OCI-LY1 (cell line): ENCODE results near the gene BPIFB4.

Experiments
- H2AFZ ChIP-seq: fragments of 200-600 bp; sonication (generic), shearing (Covaris generic); 2 replicates; pipeline ENCODE4 v1.6.0; 2014; ENCODE audit warnings: antibody characterized with exemption, mild to moderate bottlenecking, low read length
- H3F3A ChIP-seq: fragments of 200-600 bp; sonication (generic), shearing (Covaris generic); 2 replicates; pipeline ENCODE4 v1.6.0; 2014; ENCODE audit warnings: mild to moderate bottlenecking, antibody characterized with exemption, low read length, moderate library complexity; ENCODE audit not compliant: insufficient read depth
- H3K27ac ChIP-seq: fragments of 200-600 bp; sonication (generic); 2 replicates; pipeline ENCODE4 v1.5.1; 2014; ENCODE audit warnings: low read length, mixed run types, mild to moderate bottlenecking, low read depth; ENCODE audit not compliant: poor library complexity, severe bottlenecking
- H3K27me3 ChIP-seq: fragments of 200-600 bp; sonication (generic); 2 replicates; pipeline ENCODE4 v1.6.0; 2014; ENCODE audit warnings: antibody characterized with exemption, mild to moderate bottlenecking, low read length, moderate library complexity; ENCODE audit not compliant: insufficient read depth
- H3K36me3 ChIP-seq: fragments of 200-600 bp; sonication (generic); 2 replicates; pipeline ENCODE4 v1.6.1; 2014; ENCODE audit warnings: mild to moderate bottlenecking, antibody characterized with exemption, low read length, moderate library complexity, mixed read lengths; ENCODE audit not compliant: insufficient read depth
- H3K4me1 ChIP-seq: fragments of 200-600 bp; sonication (generic); 2 replicates; pipeline ENCODE4 v1.5.1; 2014; ENCODE audit warnings: mild to moderate bottlenecking, low read length, moderate library complexity; ENCODE audit not compliant: insufficient read depth, severe bottlenecking
- H3K4me2 ChIP-seq: fragments of 200-600 bp; sonication (generic), shearing (Covaris generic); 2 replicates; pipeline ENCODE4 v1.6.1; 2014; ENCODE audit warnings: low read length
- H3K4me3 ChIP-seq: fragments of 200-600 bp; sonication (generic); 2 replicates; pipeline ENCODE4 v1.5.1; 2014; ENCODE audit warnings: low read length, low read depth, mild to moderate bottlenecking, mixed read lengths; ENCODE audit not compliant: poor library complexity, severe bottlenecking
- H3K79me2 ChIP-seq: fragments of 200-600 bp; shearing (Covaris generic); 2 replicates; pipeline ENCODE4 v1.6.1; 2016; ENCODE audit warnings: mixed run types, low read length, mixed read lengths; ENCODE audit not compliant: insufficient read depth
- H3K9ac ChIP-seq: fragments of 200-600 bp; sonication (generic), shearing (Covaris generic); 2 replicates; pipeline ENCODE4 v1.6.1; 2014; ENCODE audit warnings: mild to moderate bottlenecking, low read length, mixed read lengths
- H3K9me2 ChIP-seq: fragments of 200-600 bp; sonication (generic), shearing (Covaris generic); 2 replicates; pipeline ENCODE4 v1.6.1; 2014; ENCODE audit warnings: low read depth, mild to moderate bottlenecking, low read length, mixed read lengths
- H3K9me3 ChIP-seq: fragments of 200-600 bp; shearing (Covaris generic); 2 replicates; pipeline ENCODE4 v1.6.1; 2014; ENCODE audit warnings: low read length, mixed read lengths
- H4K20me1 ChIP-seq: fragments of 200-600 bp; sonication (generic), shearing (Covaris generic); 2 replicates; pipeline ENCODE4 v1.6.0; 2016; ENCODE audit warnings: mild to moderate bottlenecking, low read length; ENCODE audit not compliant: insufficient read depth
- EZH2 ChIP-seq: fragments of 200-600 bp; sonication (generic), shearing (Covaris generic); IDR thresholded peaks from 2 replicates; pipeline ENCODE4 v1.8.0; 2017; ENCODE audit warnings: borderline replicate concordance, mixed run types, mild to moderate bottlenecking, antibody characterized with exemption, low read length, moderate library complexity, mixed read lengths
- TF ChIP-seq, protein P1 (sequence below): fragments of 200-600 bp; sonication (generic), shearing (Covaris generic); IDR thresholded peaks from 2 replicates; pipeline ENCODE4 v1.5.1; 2017; ENCODE audit warnings: mild to moderate bottlenecking, antibody characterized with exemption, low read length, moderate library complexity, mixed read lengths

Gene BPIFB4

DNA sequence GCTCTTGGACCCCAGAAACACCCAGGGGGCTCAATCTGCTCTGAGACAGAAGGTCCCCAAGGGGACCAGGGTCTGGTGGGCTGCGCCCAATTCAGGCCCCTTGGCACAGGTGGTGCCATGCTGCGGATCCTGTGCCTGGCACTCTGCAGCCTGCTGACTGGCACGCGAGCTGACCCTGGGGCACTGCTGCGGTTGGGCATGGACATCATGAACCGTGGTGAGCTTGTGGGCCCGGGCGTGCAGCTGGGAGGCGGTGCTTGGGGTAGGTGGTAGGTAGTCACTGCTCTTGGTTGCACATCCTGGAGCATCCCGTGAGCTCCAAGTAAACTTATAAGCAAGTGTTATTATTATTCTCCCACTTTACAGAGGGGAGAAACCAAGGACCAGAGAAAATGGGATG, 47.9 kb upstream of the BPIFB4 start, which contains the start of gene BPIFB6:
TSS of gene BPIFB6 (plus strand) at position 118 of the 400 bp plus-strand sequence. CDS start at position 118, 0 bp downstream.
- Histone ChIP-seq H3K4me2 (no peak within 1 kb of the TSS), H2AFZ (no peak within 1 kb of the TSS), H3K4me3 (no peak within 1 kb of the TSS), H3K9me3 (no peaks in the 10 kb centered on the region), H3F3A (no peaks in the 10 kb centered on the region), H4K20me1 (no peaks in the 10 kb centered on the region), H3K36me3 (no peaks in the 10 kb centered on the region), H3K9ac (no peak within 1 kb of the TSS), H3K79me2 (no peaks in the 10 kb centered on the region), H3K4me1 (no peaks in the 10 kb centered on the region), H3K9me2 (no peaks in the 10 kb centered on the region), H3K27ac (no peak within 1 kb of the TSS), H3K27me3 (no peaks in the 10 kb centered on the region; the same call in 1 of the 2 replicates)
- TF ChIP-seq EZH2: no peak
- TF ChIP-seq, protein P1, sequence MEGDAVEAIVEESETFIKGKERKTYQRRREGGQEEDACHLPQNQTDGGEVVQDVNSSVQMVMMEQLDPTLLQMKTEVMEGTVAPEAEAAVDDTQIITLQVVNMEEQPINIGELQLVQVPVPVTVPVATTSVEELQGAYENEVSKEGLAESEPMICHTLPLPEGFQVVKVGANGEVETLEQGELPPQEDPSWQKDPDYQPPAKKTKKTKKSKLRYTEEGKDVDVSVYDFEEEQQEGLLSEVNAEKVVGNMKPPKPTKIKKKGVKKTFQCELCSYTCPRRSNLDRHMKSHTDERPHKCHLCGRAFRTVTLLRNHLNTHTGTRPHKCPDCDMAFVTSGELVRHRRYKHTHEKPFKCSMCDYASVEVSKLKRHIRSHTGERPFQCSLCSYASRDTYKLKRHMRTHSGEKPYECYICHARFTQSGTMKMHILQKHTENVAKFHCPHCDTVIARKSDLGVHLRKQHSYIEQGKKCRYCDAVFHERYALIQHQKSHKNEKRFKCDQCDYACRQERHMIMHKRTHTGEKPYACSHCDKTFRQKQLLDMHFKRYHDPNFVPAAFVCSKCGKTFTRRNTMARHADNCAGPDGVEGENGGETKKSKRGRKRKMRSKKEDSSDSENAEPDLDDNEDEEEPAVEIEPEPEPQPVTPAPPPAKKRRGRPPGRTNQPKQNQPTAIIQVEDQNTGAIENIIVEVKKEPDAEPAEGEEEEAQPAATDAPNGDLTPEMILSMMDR: no peak

DNA sequence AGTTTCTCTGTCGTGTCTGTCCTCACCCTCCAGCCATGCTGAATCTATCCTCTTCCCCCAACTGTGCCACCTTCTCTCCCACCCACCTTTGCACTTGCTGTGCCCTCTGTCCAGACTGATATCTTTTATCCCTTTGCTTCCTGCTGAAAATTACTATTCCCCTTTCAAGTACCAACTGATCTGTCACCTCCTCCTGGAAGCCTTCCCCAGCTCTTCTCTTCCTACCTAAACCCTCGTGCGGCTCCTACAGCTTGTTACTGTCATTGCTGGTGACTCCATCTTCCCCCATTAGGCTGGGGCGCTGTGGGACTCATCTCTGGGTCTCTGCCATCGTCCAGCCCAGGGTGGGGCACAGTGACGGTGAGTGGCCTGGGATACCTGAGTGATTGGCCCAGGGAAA, 46.9 kb upstream of the BPIFB4 start:
- Histone ChIP-seq H3K4me3 (no peak overlapping the region), H3K27ac (no peak overlapping the region), H4K20me1 (no peaks in the 10 kb centered on the region)

DNA sequence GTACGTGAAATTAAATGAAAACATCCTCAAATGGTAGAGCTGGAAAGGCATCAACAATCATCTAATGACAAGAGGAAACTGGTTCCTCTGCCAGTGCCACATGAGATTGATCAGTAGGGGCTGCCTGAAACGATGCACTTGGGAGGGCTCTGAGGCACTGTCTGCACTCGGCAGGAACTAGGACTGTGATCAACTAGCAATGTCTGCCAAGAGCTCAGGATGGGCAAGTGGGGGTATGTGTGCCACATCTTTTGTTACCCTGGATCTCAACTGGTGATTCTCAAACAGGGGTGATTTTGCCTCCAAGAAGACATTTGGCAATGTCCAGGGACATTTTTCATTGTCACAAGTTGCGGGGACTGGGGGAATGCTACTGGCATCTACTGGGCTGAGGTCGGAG, 46.1 kb upstream of the BPIFB4 start:
- Histone ChIP-seq H3K9ac (no peak overlapping the region), H3K4me2 (no peak overlapping the region), H3K4me3 (no peak overlapping the region), H4K20me1 (no peaks in the 10 kb centered on the region), H3K9me2 (no peaks in the 10 kb centered on the region), H3K4me1 (no peaks in the 10 kb centered on the region), H2AFZ (no peak overlapping the region), H3K27me3 (no peaks in the 10 kb centered on the region; the same call in 1 of the 2 replicates), H3K36me3 (no peaks in the 10 kb centered on the region), H3K79me2 (no peaks in the 10 kb centered on the region), H3K27ac (no peak overlapping the region), H3F3A (no peaks in the 10 kb centered on the region), H3K9me3 (no peaks in the 10 kb centered on the region)
- TF ChIP-seq EZH2: no peak
- TF ChIP-seq, protein P1: no peak

More for the DNA sequence above, 46.9 kb upstream of the BPIFB4 start:
- H3K4me2 ChIP-seq: no peak overlapping the region
- H3F3A ChIP-seq: no peaks in the 10 kb centered on the region
- no peak overlapping the region for H3K9ac ChIP-seq
- no peaks in the 10 kb centered on the region for H3K79me2 ChIP-seq
- TF ChIP-seq, protein P1: no peak
- no peak for TF ChIP-seq EZH2
- H3K9me3 ChIP-seq: no peaks in the 10 kb centered on the region
- no peaks in the 10 kb centered on the region for H3K36me3 ChIP-seq
- no peaks in the 10 kb centered on the region for H3K9me2 ChIP-seq
- no peak overlapping the region for H2AFZ ChIP-seq
- no peaks in the 10 kb centered on the region; the same call in 1 of the 2 replicates for H3K27me3 ChIP-seq
- H3K4me1 ChIP-seq: no peaks in the 10 kb centered on the region
